Large intestine (tissue), 1 donor: Measurements from ENCODE around the gene SOD1. TPM values are rescaled to one million over a fixed set of nuclear protein-coding genes. Genes with fewer than 3 reads are reported as not detected.

ENCODE experiments used
- polyA plus RNA-seq: library from polyadenylated mRNA; unstranded; fragments of 120-200 nt; gene quantifications from one replicate; pipeline ENCODE4 v1.2.1, GENCODE V29; 2013

Gene SOD1
- polyA plus RNA-seq, 1 donor, result 184 TPM

Other genes with a start within 250 kb of the SOD1 start
- 45.5 TPM for gene SCAF4, start 72.4 kb downstream of the SOD1 start, polyA plus RNA-seq
- gene HUNK, start 213.3 kb downstream of the SOD1 start, polyA plus RNA-seq, result 9.1 TPM